Right lobe of liver (tissue), 4 donors: ENCODE measurements around the gene CYP27C1.
"Not testable (repeated sequence)": the region's sequence is repeated elsewhere in the genome, so short reads cannot be mapped to it uniquely, and the experiment has no call there.

Experiments
- POLR2A ChIP-seq: fragments of 450-650 bp; IDR thresholded peaks from one replicate; pipeline ENCODE4 v1.6.1; 2017; ENCODE audit warnings: antibody characterized with exemption, mild to moderate bottlenecking
- TF ChIP-seq, protein P1 (sequence below), 4 donors: fragments of 200-600 bp in 3 of 4; fragments of 450-650 bp in 1 of 4; IDR thresholded peaks; one replicate each; pipeline versions ENCODE4 v1.5.1 to v1.8.0; 2016 to 2022; ENCODE audit warnings: antibody characterized with exemption in 4 of 4, mild to moderate bottlenecking in 2 of 4
- donor health status: DM: no; HTN: no; CAD: no.
- donor health status: DM: no; HTN: no; CAD: no.
- donor health status: DM: no; HTN: yes; CAD: no.

GRCh38 chr2:127227264-127227660, 7.2 kb upstream of the CYP27C1 start:
- TF ChIP-seq, protein P1, sequence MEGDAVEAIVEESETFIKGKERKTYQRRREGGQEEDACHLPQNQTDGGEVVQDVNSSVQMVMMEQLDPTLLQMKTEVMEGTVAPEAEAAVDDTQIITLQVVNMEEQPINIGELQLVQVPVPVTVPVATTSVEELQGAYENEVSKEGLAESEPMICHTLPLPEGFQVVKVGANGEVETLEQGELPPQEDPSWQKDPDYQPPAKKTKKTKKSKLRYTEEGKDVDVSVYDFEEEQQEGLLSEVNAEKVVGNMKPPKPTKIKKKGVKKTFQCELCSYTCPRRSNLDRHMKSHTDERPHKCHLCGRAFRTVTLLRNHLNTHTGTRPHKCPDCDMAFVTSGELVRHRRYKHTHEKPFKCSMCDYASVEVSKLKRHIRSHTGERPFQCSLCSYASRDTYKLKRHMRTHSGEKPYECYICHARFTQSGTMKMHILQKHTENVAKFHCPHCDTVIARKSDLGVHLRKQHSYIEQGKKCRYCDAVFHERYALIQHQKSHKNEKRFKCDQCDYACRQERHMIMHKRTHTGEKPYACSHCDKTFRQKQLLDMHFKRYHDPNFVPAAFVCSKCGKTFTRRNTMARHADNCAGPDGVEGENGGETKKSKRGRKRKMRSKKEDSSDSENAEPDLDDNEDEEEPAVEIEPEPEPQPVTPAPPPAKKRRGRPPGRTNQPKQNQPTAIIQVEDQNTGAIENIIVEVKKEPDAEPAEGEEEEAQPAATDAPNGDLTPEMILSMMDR (IDR thresholded peaks at IDR 0.05), result not testable (repeated sequence)
- TF ChIP-seq POLR2A, result not testable (repeated sequence)
